ENCODE measurements around the gene RHBDL2. TPM values are rescaled to one million over a fixed set of nuclear protein-coding genes. Genes with fewer than 3 reads are reported as not detected.

The RHBDL2 gene
- total and polyA plus RNA-seq, 12 donors, result 0.07 to 0.69 (median 0.28) TPM; not detected in 5

GRCh38 chr1:38899560-38899959 lies 42.1 kb downstream of the RHBDL2 start:
- TF ChIP-seq POLR2A (IDR thresholded peaks at IDR 0.05) (no peak), CTCF (IDR thresholded peaks at IDR 0.05) (no peak)
- Histone ChIP-seq H3K4me3 (no peak overlapping the region), H3K27me3 (no peaks in the 10 kb centered on the region), H3K27ac (no peak overlapping the region), H3K36me3 (replicated peaks in 1 of 2) (no peaks in the 10 kb centered on the region), H3K9me3 (replicated peaks in 1 of 3) (no peaks in the 10 kb centered on the region), H3K4me1 (replicated peaks in 1 of 2) (no peaks in the 10 kb centered on the region)
- no peak for DNase-seq
- WGBS, 4 donors, result 57 to 82% (median 66%) methylated on average over 4 of the region's 4 CpGs
- intact Hi-C loops (cut with DNase I), result no loop called here

- intact Hi-C loops (cut with DNase I), result no loop called here
- no peak overlapping the region for H3K27ac ChIP-seq
- no peaks in the 10 kb centered on the region for H3K4me1 ChIP-seq (replicated peaks in 1 of 2)
- DNase-seq, result no peak
- H3K27me3 ChIP-seq, result no peaks in the 10 kb centered on the region
- no peaks in the 10 kb centered on the region for H3K36me3 ChIP-seq (replicated peaks in 1 of 2)
- no peak for TF ChIP-seq POLR2A (IDR thresholded peaks at IDR 0.05)
- TF ChIP-seq CTCF (IDR thresholded peaks at IDR 0.05), result no peak
- no peaks in the 10 kb centered on the region for H3K9me3 ChIP-seq (replicated peaks in 1 of 3)
- H3K4me3 ChIP-seq, result no peak overlapping the region
Measured at GRCh38 chr1:38898653-38899230, 42.9 kb downstream of the RHBDL2 start.

- Histone ChIP-seq H3K4me1 (replicated peaks in 1 of 2) (no peaks in the 10 kb centered on the region), H3K27me3 (no peaks in the 10 kb centered on the region), H3K4me3 (no peak overlapping the region), H3K9me3 (replicated peaks in 1 of 3) (no peaks in the 10 kb centered on the region), H3K36me3 (replicated peaks in 1 of 2) (no peaks in the 10 kb centered on the region), H3K27ac (no peak overlapping the region)
- 94 to 100% (median 98%) methylated on average over 2 of the region's 2 CpGs for WGBS, 4 donors
- intact Hi-C loops (cut with DNase I), result no loop called here
- DNase-seq, result no peak
- TF ChIP-seq CTCF (IDR thresholded peaks at IDR 0.05) (no peak), POLR2A (IDR thresholded peaks at IDR 0.05) (no peak)
Measured at GRCh38 chr1:38896169-38896568, 45.5 kb downstream of the RHBDL2 start.

GRCh38 chr1:38892976-38893375 lies 48.7 kb downstream of the RHBDL2 start:
- Histone ChIP-seq H3K27me3 (no peaks in the 10 kb centered on the region), H3K36me3 (replicated peaks in 1 of 2) (no peaks in the 10 kb centered on the region), H3K4me1 (replicated peaks in 1 of 2) (no peaks in the 10 kb centered on the region), H3K27ac (no peak overlapping the region), H3K9me3 (replicated peaks in 1 of 3) (no peaks in the 10 kb centered on the region), H3K4me3 (no peak overlapping the region)
- intact Hi-C loops (cut with DNase I), result no loop called here
- DNase-seq, result no peak
- 77 to 81% (median 79%) methylated on average over 1 of the region's 1 CpG for WGBS, 4 donors
- TF ChIP-seq POLR2A (IDR thresholded peaks at IDR 0.05) (no peak), CTCF (IDR thresholded peaks at IDR 0.05) (no peak)
